NCI-H2107 treated with DMSO at 0.1 percent for 48 hours (cell line): ENCODE data around the gene MRPL28.
"Not testable (repeated sequence)": the region's sequence is repeated elsewhere in the genome, so short reads cannot be mapped to it uniquely, and the experiment has no call there.

ENCODE experiments used
- DNase-seq: peaks from one replicate; lab custom pipeline; 2025; ENCODE audit not compliant: unreplicated experiment; lab: John Stamatoyannopoulos, UW

MRPL28 gene

DNA sequence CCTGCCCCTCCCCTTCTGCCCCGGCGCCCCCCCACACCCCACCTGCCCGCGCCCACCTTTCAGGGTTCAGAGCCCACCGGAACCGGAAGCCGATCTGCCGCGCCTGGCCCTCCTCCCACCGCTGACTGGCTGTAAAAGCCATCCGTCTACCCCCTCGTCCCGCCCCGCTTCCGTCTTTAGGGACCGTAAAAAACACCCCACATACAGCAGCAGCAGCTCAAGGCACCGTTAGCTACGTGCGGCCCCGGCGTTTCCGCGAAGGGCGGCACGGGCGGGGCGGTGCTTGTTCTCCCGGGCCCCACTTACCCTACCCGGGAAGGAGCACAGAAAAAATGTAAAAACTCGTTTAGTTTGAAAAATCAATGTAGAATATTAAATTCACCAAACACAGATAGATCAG, at the start of gene MRPL28:
MRPL28 (minus strand) TSS at position 96 of the 400 bp plus-strand sequence. CDS start 320 bp downstream, outside the sequence.
- peak; percentile 83 for DNase-seq

DNA sequence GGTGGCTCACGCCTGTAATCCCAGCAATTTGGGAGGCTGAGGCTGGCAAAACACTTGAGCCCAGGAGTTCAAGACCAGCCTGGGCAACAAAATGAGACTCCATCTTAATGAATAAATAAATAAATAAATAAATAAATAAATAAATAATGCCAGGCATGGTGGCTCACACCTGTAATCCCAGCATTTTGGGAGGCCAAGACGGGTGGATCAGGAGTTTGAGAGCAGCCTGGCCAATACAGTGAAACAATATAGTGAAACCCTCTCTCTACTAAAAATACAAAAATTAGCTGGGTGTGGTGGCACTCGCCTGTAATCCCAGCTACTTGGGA, 44.8 kb upstream of the MRPL28 start:
- not testable (repeated sequence) for DNase-seq

DNA sequence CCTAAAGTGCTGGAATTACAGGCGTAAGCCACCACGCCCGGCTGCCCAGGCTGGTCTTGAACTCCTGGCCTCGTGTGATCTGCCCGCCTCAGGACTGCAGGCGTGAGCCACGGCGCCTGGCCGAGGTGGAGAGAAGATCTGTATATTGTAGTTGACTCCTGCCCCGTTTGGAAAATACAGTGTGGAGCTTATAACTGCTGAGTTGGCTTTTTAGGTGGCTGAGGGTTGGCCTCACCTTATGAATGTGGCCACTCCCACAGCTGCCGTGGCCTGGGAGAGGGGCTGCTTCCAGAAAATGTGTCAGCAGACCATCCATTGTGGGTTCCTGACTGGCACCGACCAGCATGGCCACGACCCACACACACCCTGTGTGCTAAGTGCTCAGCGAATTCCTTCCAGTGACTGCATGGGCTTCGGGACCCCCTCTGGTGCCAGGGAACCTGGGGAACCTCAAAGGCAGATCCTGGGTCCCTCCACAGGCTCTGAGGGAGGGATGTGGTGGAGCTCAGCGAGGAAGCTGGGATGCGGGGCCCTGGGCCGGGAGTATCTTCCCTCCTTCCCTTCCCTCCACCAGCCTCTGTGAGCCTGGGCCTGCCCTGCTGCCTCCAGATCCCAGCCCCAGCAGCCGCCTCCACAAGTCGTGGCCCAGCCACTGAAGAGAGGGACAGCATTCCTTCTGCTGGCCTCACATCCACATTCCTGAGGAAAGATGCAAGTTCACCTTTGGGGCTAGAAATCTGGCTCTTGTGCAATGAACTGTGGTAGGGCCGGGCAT, 44.2 kb upstream of the MRPL28 start:
- DNase-seq, result no peak

DNA sequence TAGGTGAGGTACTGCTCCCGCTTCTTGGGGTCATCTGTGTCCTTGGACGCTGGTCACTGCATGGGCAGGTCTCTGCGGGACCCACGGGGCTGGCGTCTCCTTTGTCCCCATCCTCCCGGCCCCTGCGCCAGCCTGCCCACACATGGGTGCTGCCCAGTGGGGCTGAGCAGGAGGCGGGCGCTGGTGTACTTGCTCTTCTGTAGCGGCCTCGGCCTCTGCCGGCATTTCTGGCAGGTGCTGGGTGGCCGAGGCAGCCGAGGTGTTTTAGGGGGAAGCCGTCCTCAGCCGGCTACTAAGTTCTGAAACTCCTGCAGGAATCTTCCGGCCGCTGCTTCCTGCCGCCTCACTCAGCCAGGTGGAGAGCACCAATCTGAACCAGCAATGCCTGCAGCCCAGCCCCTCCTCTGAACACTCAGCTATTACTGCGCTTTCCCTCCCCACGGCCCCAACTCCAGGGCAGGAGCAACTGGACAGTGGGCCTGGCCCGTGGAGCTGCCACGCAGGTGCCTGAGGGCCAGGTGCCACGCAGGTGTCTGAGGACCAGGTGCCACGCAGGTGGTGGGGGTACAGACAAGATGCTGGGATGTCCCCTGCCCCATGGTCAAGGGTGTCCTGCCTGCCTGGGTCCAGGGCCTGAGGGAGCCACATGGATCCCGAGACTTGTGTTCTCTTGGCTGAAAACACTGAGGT, 41.4 kb upstream of the MRPL28 start:
- no peak for DNase-seq

DNA sequence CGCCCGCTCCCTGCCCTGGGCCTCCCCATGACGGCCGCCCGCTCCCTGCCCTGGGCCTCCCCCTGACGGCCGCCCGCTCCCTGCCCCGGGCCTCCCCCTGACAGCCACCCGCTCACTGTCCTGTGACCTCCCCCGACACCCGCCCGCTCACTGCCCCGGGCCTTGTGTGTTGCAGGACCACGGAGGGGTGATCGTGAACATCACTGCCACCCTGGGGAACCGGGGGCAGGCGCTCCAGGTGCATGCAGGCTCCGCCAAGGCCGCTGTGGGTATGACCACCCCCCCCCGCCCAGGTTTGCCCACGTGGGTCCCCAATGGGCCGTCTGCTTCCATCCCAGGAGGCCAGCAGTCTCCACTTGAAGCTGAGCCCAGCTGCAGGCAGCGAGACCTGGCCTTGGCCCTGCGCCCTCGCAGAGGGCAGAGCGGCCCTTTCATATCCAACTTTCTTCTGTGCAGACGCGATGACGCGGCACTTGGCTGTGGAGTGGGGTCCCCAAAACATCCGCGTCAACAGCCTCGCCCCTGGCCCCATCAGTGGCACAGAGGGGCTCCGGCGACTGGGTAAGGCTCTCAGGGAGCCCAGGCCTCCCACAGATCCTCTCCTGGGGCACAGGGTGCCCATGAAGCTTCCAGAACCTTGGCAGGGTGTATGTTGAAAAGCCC, 40.3 kb upstream of the MRPL28 start:
- DNase-seq, result no peak

DNA sequence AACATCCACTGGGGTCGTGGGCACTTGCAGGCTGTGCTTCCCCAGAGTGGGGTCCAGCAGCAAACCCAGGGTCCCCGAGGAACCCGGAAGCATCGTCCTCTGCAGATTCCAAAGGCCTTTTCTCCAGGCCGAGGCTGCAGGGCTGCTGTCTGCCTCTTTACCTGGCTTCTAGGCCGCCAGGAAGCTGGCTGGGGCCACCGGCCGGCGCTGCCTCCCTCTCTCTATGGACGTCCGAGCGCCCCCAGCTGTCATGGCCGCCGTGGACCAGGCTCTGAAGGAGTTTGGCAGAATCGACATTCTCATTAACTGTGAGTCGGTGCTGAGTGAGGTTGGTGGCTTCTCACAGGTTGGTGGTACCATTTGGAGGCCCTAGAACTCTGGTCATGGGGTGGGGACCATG, 36.9 kb upstream of the MRPL28 start:
- no peak for DNase-seq

DNA sequence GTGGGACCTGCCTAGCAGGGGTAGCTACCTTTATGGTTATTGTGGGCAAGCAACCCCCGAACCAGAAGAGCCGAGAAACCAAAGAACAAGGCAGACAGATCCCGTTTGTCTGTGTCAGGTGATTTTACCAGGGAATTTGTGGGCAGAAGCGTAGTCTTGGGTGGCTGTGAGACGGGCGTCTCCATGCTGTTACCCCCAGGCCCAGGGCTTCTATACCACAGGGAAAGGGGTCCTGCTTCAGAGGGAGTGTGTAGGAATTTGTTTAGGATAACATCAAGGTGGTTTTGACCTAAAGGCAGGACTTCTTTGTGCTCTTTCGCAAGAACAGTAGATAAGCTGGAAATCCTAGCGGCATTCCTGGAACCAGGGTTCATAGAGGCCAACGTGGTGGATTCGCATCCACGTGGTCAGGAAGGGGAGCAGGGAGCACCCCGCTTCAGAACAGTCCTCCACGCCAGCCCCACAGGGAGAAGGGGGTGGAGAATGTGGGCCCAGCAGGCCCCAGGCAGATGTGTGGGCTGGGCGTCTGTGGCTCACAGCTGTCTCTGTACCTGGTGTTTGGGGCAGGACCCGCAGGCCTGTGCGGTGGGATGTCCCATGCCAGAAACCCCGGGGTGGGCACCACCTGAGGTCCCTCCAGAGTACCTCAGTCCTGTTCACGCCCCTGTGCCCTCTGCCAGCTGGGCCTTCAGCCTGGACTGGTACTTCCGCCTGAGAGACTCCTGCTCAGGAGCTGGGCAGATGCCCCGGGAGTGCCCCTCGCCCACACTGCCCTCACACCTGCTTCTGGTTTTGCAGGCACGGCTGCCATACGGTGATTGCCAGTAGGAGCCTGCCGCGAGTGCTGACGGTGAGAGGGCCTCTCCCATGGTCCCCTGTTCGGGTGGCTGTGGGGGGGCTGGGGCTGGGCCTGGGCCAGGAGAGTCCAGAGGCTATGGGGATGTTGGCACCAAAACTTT, 35.5 kb upstream of the MRPL28 start:
- DNase-seq, result no peak

DNA sequence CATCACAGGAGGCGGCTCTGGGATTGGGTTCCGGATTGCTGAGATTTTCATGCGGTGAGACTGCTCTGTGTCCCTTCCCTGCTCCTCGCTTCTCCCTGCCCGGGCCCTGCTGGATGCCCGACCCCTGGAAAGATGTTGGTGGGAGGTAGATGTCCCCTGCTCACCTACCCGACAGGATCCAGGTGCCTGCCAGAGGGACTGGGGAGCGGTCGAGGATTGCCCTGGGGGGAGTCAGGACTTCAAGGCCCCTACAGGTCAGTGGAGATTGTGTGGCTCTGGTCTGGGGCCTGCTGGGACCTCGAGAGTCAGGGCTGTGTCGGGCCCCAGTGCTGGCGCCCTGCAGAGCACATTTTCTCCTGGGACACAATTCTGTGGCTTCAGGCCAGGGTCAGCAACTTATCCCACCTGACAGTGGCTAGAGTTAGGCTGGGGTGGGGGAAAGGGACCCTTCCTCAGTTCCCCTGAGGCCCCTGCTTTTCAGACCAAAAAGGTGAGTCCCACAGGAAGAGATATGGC, 34.7 kb upstream of the MRPL28 start:
- DNase-seq, result no peak

DNA sequence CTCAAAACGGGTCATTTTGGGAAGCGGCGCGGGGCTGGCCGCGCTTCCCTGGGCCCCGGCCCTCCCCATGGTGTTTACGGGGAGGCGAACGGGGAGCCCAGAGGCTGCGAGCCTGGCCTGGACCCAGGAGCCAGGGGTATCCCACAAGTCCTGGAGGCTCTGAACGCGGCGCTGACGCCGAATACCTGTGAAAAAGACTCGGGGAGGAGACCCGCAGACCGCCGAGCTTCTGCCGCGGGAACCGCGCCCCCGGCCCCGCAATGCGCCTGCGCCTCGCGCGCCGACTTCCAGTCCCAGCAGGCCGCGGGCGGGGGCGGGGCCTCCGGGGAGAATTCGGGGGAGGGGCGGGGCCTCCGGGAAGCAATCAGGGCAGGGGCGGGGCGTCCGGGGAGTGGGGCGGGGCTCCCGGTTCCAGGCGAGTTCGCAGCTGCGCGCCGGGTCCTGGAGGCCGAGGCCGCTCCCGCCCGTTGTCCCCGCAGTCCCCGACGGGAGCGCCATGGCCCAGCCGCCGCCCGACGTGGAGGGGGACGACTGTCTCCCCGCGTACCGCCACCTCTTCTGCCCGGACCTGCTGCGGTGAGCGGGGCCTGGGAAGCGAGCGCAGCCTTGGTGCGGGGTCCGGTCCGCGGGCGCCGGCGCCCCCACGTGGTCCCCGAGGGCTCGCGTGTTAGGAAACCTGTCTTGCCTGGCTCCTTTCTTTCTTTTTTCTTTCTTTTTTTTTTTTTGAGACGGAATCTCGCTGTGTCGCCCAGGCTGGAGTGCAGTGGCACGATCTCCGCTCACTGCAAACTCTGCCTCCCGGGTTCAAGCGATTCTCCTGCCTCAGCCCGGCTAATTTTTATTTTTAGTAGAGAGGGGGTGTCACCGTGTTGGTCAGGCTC, 31.4 kb upstream of the MRPL28 start, which contains the start of gene DECR2:
DECR2 (plus strand) TSS at position 418 of the 881 bp plus-strand sequence; CDS start at position 497, 79 bp downstream.
- DNase-seq, result peak; percentile 74

DNA sequence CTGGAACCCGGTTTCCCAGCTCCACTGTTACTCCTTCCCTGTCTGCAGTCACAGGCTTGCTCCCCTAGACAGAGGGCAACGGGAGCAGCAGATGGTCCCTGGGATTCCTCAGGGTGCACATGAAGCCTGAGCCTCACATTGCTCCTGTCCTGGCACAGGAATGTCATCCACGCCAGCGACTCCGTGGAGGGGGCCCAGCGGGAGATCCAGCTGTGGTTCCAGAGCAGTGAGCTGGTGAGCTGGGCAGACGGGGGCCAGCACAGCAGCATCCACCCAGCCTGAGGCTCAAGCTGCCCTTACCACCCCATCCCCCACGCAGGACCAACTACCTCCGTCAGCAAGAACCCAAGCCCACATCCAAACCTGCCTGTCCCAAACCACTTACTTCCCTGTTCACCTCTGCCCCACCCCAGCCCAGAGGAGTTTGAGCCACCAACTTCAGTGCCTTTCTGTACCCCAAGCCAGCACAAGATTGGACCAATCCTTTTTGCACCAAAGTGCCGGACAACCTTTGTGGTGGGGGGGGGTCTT, 29.8 kb upstream of the MRPL28 start:
- no peak for DNase-seq

DNA sequence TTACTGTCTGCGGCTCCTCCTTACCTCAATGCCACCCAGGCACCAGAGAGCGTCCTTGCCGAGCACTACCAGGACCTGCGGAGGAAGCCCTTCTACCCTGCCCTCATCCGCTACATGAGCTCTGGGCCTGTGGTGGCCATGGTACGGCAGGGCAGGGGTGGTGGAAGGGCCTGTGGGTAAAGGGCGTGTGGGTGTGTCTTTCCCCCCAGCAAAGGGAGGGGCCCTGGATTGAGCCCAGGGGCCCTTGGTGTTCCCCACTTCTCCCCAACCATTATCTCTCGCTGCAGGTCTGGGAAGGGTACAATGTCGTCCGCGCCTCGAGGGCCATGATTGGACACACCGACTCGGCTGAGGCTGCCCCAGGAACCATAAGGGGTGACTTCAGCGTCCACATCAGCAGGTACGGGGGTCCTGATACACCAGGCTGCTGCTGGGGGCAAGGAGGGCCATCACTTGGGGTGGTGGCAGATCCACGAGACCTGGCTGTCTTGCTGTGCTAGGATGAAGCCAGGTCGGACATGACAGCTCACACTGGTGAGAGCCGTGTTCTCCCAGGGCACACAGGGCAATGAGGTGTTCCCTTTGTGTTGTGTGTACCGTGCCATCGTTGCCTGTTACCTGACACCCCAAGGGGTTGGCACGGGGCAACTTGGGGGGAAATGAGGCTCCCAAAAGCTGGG, 29.1 kb upstream of the MRPL28 start:
- no peak for DNase-seq

DNA sequence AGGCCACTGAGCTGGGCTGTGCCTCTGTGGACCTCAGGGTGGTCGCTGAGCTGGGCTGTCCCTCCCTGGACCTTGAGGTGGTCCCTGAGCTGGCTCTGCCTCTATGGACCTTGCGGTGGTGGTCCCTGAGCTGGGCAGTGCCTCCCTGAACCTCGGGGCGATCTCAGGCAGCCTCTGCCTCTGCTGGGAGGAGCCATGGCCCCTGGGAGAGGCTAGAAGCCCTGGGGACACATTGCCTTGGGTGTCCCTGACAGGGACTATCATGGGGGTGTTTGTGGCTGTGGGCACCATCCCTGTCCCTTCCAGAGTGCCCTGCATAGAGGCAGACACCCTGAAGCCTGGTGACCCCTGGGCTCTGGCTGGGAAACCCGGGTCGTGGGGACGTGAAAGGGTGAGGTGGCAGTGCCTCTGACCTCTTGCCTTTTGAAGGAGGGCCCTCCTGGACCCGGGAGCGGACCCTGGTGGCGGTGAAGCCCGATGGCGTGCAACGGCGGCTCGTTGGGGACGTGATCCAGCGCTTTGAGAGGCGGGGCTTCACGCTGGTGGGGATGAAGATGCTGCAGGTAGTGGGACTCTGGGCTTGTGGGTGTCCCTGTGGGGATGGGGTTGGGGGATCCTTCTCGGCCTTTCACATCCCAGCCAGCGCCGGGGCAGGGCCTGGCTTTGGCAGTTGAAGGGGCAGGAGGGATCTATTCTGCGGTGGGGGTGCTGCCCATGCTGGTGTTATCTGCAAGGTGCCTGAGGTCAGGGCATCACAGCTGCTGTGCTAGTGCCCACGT, 28.4 kb upstream of the MRPL28 start:
- no peak for DNase-seq

DNA sequence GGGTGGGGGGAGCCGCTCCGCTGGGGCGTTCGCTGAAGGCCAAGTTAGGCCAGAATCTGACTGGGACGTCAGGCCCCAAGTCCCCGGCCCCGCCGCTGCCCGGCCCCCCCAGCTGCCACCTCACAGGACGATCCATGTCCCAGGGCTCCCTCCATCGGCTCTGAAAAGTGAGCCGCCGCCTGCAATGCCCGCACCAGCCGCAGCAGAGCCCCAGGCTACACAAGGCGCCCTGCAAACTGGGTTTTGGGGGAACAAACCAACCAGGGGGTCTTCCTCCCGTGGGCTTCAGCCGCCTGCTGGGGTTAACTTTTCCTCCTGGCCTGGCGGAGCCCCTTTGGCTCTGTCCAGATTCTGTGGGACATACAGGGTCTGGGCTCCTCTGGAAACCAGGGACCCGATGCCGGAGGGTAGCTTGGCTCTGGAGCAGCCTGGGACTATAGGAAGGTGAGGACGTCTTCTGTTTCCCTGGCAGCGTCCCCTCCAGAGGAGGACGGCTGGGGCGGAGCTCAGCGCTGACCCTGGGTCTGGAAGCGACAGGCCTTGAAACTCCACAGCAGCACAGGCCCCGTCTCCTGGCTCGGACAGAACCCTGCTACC, 27.5 kb upstream of the MRPL28 start:
- DNase-seq, result no peak

DNA sequence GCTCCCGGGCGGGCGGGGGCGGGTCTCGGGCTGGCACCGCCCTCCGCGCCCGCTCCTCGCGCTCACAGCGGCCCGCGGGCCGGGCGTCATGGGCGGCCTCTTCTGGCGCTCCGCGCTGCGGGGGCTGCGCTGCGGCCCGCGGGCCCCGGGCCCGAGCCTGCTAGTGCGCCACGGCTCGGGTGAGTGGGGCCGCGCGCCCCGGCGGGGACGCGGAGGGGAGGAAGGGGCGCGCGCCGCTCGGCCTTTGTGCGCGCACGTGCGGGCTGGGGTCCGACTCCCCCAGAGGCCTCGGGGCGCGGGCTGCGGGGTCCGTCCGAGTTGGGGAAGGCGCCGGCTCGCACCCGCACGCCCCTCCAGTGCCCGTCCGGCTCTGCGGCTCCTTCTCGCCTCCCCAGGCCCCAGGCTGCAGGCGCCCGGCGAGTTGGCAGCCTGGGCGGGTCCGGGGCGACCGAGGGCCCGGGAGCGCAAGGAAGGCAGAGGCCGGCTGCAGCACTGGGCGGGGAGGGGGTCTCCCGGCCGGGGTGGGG, 26.9 kb upstream of the MRPL28 start, which contains the start of gene NME4:
NME4 (plus strand) TSS at position 65 of the 527 bp plus-strand sequence; CDS start at position 89, 24 bp downstream.
- DNase-seq, result no peak

DNA sequence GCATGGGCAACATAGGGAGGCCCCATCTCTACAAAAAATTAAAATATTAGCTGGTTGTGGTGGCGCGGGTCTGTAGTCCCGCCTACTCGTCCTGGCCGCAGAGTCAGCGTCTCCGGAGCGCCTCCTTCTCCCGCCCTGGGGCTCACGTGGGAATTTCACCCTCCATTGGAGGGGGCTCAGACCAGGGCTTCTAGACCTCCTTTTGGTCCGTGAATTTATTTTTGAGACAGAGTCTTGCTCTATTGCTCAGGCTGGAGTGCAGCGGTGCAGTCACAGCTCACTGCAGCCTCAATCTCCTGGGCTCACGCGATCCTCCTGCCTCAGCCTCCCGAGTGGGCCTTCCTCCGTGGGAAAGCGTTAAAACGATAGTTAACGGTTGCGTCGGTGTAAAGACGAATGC, 26.3 kb upstream of the MRPL28 start:
- no peak for DNase-seq

DNA sequence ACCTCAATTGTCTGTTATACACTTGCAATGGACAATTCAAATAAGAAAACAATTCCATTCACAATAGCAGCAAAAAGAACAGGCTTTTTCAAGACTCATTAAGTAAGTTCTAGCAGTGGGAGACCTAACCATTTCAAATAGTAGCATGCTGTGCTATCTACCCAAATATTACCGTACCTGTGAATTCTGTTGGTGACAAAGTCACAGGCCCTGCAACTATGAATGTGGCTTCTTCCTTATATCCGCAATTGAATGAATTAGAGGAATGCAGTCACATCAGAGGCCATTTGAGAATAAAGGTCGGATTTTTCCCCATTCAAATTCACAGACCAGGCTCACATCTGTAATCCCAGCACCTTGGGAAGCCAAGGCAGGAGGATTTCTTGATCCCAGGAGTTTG, 25.9 kb upstream of the MRPL28 start:
- peak; percentile 63 for DNase-seq

DNA sequence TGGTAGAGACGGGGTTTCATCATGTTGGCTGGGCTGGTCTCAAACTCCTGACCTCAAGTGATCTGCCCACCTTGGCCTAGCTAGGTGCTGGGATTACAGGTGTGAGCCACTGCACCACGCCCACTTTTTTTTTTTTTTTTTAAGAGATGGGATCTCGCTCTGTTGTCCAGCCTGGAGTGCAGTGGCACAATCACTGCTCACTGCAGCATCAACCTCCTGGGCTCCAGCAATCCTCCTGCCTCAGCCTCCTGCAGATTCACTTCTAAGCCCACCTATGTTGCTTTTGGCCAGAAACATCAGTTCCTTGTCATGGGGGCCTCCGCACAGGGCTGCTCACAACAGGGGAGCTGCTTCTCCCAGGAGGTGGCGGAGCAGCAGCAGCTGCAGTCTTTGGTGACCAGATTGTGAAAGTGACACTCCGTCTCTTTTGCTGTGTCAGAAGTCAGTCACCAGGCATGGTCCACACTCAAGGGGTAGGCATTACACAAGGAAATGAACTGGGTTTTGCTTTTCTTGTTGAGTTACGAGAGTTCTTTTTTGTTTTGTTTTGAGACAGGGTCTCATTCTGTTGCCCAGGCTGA, 22.2 kb upstream of the MRPL28 start:
- DNase-seq, result no peak
